ENCODE results near the gene OR52I1.

DNA sequence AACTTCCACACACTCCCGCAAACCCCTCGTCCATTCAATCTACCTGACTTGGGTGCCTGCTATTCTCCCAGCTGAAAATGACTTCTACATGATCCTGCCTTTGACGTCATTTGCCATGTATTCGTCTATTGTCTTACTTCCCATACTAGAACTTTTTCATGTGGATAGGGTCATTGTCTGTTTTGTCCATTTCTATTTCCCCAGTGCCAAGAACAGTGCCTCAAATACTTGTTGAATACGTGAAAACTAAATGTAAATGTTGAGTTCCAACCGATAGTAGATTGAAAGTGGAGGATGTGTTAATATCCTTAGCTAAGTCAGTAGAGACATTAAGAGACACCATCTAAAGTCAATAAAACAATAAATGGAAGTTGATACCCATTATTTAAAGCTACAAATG is 13.3 kb downstream of the OR52I1 start:
- TF ChIP-seq SP1 (IDR thresholded peaks at IDR 0.05) (no peak), FOXA1 (IDR thresholded peaks at IDR 0.05) (no peak), ZNF384 (IDR thresholded peaks at IDR 0.05) (no peak), BHLHE40 (IDR thresholded peaks at IDR 0.05; ENCODE audit: borderline replicate concordance) (no peak), FOXM1 (IDR thresholded peaks at IDR 0.05; ENCODE audit: borderline replicate concordance) (no peak), TARDBP (IDR thresholded peaks at IDR 0.05) (no peak), SUZ12 (IDR thresholded peaks at IDR 0.05) (no peak), L3MBTL2 (conservative IDR thresholded peaks at IDR 0.05) (no peak), FOXK2 (IDR thresholded peaks at IDR 0.05) (no peak), LEF1 (IDR thresholded peaks at IDR 0.05; ENCODE audit: borderline replicate concordance) (no peak), NFRKB (IDR thresholded peaks at IDR 0.05) (no peak), ARNT (IDR thresholded peaks at IDR 0.05) (no peak), ELF4 (IDR thresholded peaks at IDR 0.05) (no peak)
- TF ChIP-seq, protein P1, sequence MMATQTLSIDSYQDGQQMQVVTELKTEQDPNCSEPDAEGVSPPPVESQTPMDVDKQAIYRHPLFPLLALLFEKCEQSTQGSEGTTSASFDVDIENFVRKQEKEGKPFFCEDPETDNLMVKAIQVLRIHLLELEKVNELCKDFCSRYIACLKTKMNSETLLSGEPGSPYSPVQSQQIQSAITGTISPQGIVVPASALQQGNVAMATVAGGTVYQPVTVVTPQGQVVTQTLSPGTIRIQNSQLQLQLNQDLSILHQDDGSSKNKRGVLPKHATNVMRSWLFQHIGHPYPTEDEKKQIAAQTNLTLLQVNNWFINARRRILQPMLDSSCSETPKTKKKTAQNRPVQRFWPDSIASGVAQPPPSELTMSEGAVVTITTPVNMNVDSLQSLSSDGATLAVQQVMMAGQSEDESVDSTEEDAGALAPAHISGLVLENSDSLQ (IDR thresholded peaks at IDR 0.05) = no peak
